ENCODE data around the gene PTGER2. TPM values are rescaled to one million over a fixed set of nuclear protein-coding genes. Genes with fewer than 3 reads are reported as not detected.

PTGER2 gene
- total and polyA plus RNA-seq, 4 donors: 2.0 to 20.6 (median 6.8) TPM

- Histone ChIP-seq H3K36me3 (ENCODE audit: control insufficient read depth in 4 of 4, insufficient read depth in 4 of 4, low read length in 4 of 4) (no peaks in the 10 kb centered on the region), H3K4me3 (no peak overlapping the region), H3K27me3 (ENCODE audit: control insufficient read depth in 3 of 3, insufficient read depth in 3 of 3, low read length in 2 of 3) (no peaks in the 10 kb centered on the region), H3K9me3 (ENCODE audit: control insufficient read depth in 4 of 4, insufficient read depth in 3 of 4, low read length in 3 of 4) (no peaks in the 10 kb centered on the region), H3K4me1 (ENCODE audit: control insufficient read depth in 5 of 5, insufficient read depth in 5 of 5, low read length in 5 of 5) (peaks cover 0 to 9% (median 3%) of the 10 kb centered on the region in 5 donors), H3K27ac (ENCODE audit: low read depth in 1 of 2, low read length in 1 of 2) (no peak overlapping the region), H3K9ac (ENCODE audit: insufficient read depth in 1 of 2, low read length in 2 of 2) (no peak overlapping the region)
- no peak for TF ChIP-seq CTCF (IDR thresholded peaks at IDR 0.05; ENCODE audit: control extremely low read depth, extremely low read depth)
- ATAC-seq (ENCODE audit: insufficient read depth, low FRiP score): no peak
- DNase-seq: no peak
- WGBS, 2 donors: 87 to 91% methylated on average over 2 of the region's 2 CpGs
Measured at GRCh38 chr14:52336241-52336640, 22.1 kb downstream of the PTGER2 start.

- 95 to 97% methylated on average over 1 of the region's 1 CpG for WGBS, 2 donors
- Histone ChIP-seq H3K4me3 (no peak overlapping the region), H3K9me3 (ENCODE audit: control insufficient read depth in 4 of 4, insufficient read depth in 3 of 4, low read length in 3 of 4) (no peaks in the 10 kb centered on the region), H3K9ac (ENCODE audit: insufficient read depth in 1 of 2, low read length in 2 of 2) (no peak overlapping the region), H3K27ac (ENCODE audit: low read depth in 1 of 2, low read length in 1 of 2) (no peak overlapping the region), H3K4me1 (ENCODE audit: control insufficient read depth in 5 of 5, insufficient read depth in 5 of 5, low read length in 5 of 5) (peaks cover 0 to 8% (median 2%) of the 10 kb centered on the region in 5 donors), H3K36me3 (ENCODE audit: control insufficient read depth in 4 of 4, insufficient read depth in 4 of 4, low read length in 4 of 4) (no peaks in the 10 kb centered on the region), H3K27me3 (ENCODE audit: control insufficient read depth in 3 of 3, insufficient read depth in 3 of 3, low read length in 2 of 3) (no peaks in the 10 kb centered on the region)
- no peak for DNase-seq
- no peak for ATAC-seq (ENCODE audit: insufficient read depth, low FRiP score)
- TF ChIP-seq CTCF (IDR thresholded peaks at IDR 0.05; ENCODE audit: control extremely low read depth, extremely low read depth): no peak
Measured at GRCh38 chr14:52338051-52338681, 24.1 kb downstream of the PTGER2 start.

GRCh38 chr14:52339262-52339661 lies 25.1 kb downstream of the PTGER2 start:
- DNase-seq (no peak), ATAC-seq (ENCODE audit: insufficient read depth, low FRiP score) (no peak)
- Histone ChIP-seq H3K27me3 (ENCODE audit: control insufficient read depth in 3 of 3, insufficient read depth in 3 of 3, low read length in 2 of 3) (no peaks in the 10 kb centered on the region), H3K27ac (ENCODE audit: low read depth in 1 of 2, low read length in 1 of 2) (no peak overlapping the region), H3K4me3 (no peak overlapping the region), H3K9me3 (ENCODE audit: control insufficient read depth in 4 of 4, insufficient read depth in 3 of 4, low read length in 3 of 4) (no peaks in the 10 kb centered on the region), H3K36me3 (ENCODE audit: control insufficient read depth in 4 of 4, insufficient read depth in 4 of 4, low read length in 4 of 4) (no peaks in the 10 kb centered on the region), H3K9ac (ENCODE audit: insufficient read depth in 1 of 2, low read length in 2 of 2) (no peak overlapping the region), H3K4me1 (ENCODE audit: control insufficient read depth in 5 of 5, insufficient read depth in 5 of 5, low read length in 5 of 5) (no peaks in the 10 kb centered on the region)
- no peak for TF ChIP-seq CTCF (IDR thresholded peaks at IDR 0.05; ENCODE audit: control extremely low read depth, extremely low read depth)
- 91 to 95% methylated on average over 1 of the region's 1 CpG for WGBS, 2 donors

Data from lung (tissue), 12 donors.